ENCODE results near the gene TAMM41.

The TAMM41 gene

GRCh38 chr3:11825301-11825700 lies 21.4 kb downstream of the TAMM41 start:
- no peak overlapping the region for H3K9ac ChIP-seq
- no peak overlapping the region for H3K27ac ChIP-seq
- no peak overlapping the region for H3K4me3 ChIP-seq (ENCODE audit: low read depth, low read length)
- no peaks in the 10 kb centered on the region for H3K36me3 ChIP-seq (ENCODE audit: control insufficient read depth, insufficient read depth, low read length)
- H3K4me1 ChIP-seq: no peaks in the 10 kb centered on the region
- TF ChIP-seq, protein P1, sequence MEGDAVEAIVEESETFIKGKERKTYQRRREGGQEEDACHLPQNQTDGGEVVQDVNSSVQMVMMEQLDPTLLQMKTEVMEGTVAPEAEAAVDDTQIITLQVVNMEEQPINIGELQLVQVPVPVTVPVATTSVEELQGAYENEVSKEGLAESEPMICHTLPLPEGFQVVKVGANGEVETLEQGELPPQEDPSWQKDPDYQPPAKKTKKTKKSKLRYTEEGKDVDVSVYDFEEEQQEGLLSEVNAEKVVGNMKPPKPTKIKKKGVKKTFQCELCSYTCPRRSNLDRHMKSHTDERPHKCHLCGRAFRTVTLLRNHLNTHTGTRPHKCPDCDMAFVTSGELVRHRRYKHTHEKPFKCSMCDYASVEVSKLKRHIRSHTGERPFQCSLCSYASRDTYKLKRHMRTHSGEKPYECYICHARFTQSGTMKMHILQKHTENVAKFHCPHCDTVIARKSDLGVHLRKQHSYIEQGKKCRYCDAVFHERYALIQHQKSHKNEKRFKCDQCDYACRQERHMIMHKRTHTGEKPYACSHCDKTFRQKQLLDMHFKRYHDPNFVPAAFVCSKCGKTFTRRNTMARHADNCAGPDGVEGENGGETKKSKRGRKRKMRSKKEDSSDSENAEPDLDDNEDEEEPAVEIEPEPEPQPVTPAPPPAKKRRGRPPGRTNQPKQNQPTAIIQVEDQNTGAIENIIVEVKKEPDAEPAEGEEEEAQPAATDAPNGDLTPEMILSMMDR (IDR thresholded peaks at IDR 0.05): no peak
- no peaks in the 10 kb centered on the region for H3K9me3 ChIP-seq (ENCODE audit: control insufficient read depth, low read length)
- no peaks in the 10 kb centered on the region for H3K79me2 ChIP-seq
- H2AFZ ChIP-seq: no peak overlapping the region
- no peak overlapping the region for H3K4me2 ChIP-seq (ENCODE audit: low read length)
- H3K27me3 ChIP-seq (ENCODE audit: control insufficient read depth, insufficient read depth, low read length): no peaks in the 10 kb centered on the region

- no peak overlapping the region for H3K4me2 ChIP-seq (ENCODE audit: low read length)
- H2AFZ ChIP-seq: no peak overlapping the region
- H3K9me3 ChIP-seq (ENCODE audit: control insufficient read depth, low read length): no peaks in the 10 kb centered on the region
- H3K27me3 ChIP-seq (ENCODE audit: control insufficient read depth, insufficient read depth, low read length): no peaks in the 10 kb centered on the region
- no peak overlapping the region for H3K9ac ChIP-seq
- H3K4me1 ChIP-seq: no peaks in the 10 kb centered on the region
- no peaks in the 10 kb centered on the region for H3K79me2 ChIP-seq
- H3K27ac ChIP-seq: no peak overlapping the region
- no peaks in the 10 kb centered on the region for H3K36me3 ChIP-seq (ENCODE audit: control insufficient read depth, insufficient read depth, low read length)
- H3K4me3 ChIP-seq (ENCODE audit: low read depth, low read length): no peak overlapping the region
- TF ChIP-seq, protein P1 (IDR thresholded peaks at IDR 0.05): no peak
Measured at GRCh38 chr3:11820531-11821041, 26.1 kb downstream of the TAMM41 start.

- H3K27me3 ChIP-seq (ENCODE audit: control insufficient read depth, insufficient read depth, low read length): no peaks in the 10 kb centered on the region
Measured at GRCh38 chr3:11819146-11819689, 27.5 kb downstream of the TAMM41 start.

GRCh38 chr3:11818033-11818432 lies 28.7 kb downstream of the TAMM41 start:
- no peak overlapping the region for H3K4me2 ChIP-seq (ENCODE audit: low read length)
- H3K79me2 ChIP-seq: no peaks in the 10 kb centered on the region
- H3K9ac ChIP-seq: no peak overlapping the region
- H3K27me3 ChIP-seq (ENCODE audit: control insufficient read depth, insufficient read depth, low read length): no peaks in the 10 kb centered on the region
- no peak overlapping the region for H3K27ac ChIP-seq
- TF ChIP-seq, protein P1 (IDR thresholded peaks at IDR 0.05): no peak
- no peaks in the 10 kb centered on the region for H3K4me1 ChIP-seq
- H3K4me3 ChIP-seq (ENCODE audit: low read depth, low read length): no peak overlapping the region
- H2AFZ ChIP-seq: no peak overlapping the region
- no peaks in the 10 kb centered on the region for H3K9me3 ChIP-seq (ENCODE audit: control insufficient read depth, low read length)
- H3K36me3 ChIP-seq (ENCODE audit: control insufficient read depth, insufficient read depth, low read length): no peaks in the 10 kb centered on the region

More at GRCh38 chr3:11819146-11819689, 27.5 kb downstream of the TAMM41 start:
- no peak overlapping the region for H3K27ac ChIP-seq
- H3K36me3 ChIP-seq (ENCODE audit: control insufficient read depth, insufficient read depth, low read length): no peaks in the 10 kb centered on the region
- H3K9me3 ChIP-seq (ENCODE audit: control insufficient read depth, low read length): no peaks in the 10 kb centered on the region
- H3K9ac ChIP-seq: no peak overlapping the region
- H3K4me1 ChIP-seq: no peaks in the 10 kb centered on the region
- TF ChIP-seq, protein P1 (IDR thresholded peaks at IDR 0.05): no peak
- no peak overlapping the region for H3K4me2 ChIP-seq (ENCODE audit: low read length)
- no peaks in the 10 kb centered on the region for H3K79me2 ChIP-seq
- no peak overlapping the region for H2AFZ ChIP-seq
- no peak overlapping the region for H3K4me3 ChIP-seq (ENCODE audit: low read depth, low read length)

DNA sequence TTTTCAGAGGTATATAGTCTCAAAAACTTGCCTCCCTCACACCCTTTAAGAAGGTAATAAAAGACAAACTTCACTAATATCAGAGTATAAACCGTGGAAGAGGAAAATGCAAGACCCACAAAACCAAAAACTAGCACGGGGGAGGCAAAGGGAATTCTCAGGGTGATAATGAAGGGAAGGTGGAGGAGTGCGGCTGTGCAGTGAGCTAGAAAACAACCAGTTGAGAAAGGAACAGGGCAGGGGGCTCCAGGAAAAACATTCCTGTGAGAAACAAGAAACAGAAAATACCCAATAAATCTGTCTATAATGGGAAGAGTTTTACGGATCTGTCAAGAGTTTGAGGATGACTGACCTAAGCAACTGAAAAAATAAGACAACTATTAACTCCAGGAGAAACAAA lies 31.6 kb downstream of the TAMM41 start:
- Histone ChIP-seq H3K9me3 (ENCODE audit: control insufficient read depth, low read length) (no peaks in the 10 kb centered on the region), H2AFZ (no peak overlapping the region), H3K4me1 (no peaks in the 10 kb centered on the region), H3K27ac (no peak overlapping the region), H3K27me3 (ENCODE audit: control insufficient read depth, insufficient read depth, low read length) (no peaks in the 10 kb centered on the region), H3K4me2 (ENCODE audit: low read length) (no peak overlapping the region), H3K79me2 (no peaks in the 10 kb centered on the region), H3K4me3 (ENCODE audit: low read depth, low read length) (no peak overlapping the region), H3K9ac (no peak overlapping the region), H3K36me3 (ENCODE audit: control insufficient read depth, insufficient read depth, low read length) (no peaks in the 10 kb centered on the region)
- TF ChIP-seq, protein P1 (IDR thresholded peaks at IDR 0.05): no peak

Measured in parathyroid adenoma (tissue), 2 donors.